Measurements from ENCODE around the gene GLYATL1B.
"Not testable (repeated sequence)": the region's sequence is repeated elsewhere in the genome, so short reads cannot be mapped to it uniquely, and the experiment has no call there.

Gene GLYATL1B

GRCh38 chr11:59058120-59059033, 27.7 kb upstream of the GLYATL1B start:
- peak; percentile 81 for TF ChIP-seq CTCF (conservative IDR thresholded peaks at IDR 0.05; ENCODE audit: low read depth, low read length)
- H3K27ac ChIP-seq; H3K4me1 ChIP-seq (ENCODE audit: low read depth, poor library complexity, severe bottlenecking); H4K20me1 ChIP-seq (ENCODE audit: insufficient read depth); H3K27me3 ChIP-seq (ENCODE audit: insufficient read depth, low read depth); H3K4me3 ChIP-seq (IDR thresholded peaks at IDR 0.05; ENCODE audit: insufficient read depth, low read depth, low read length); H3K9ac ChIP-seq; H3K36me3 ChIP-seq (ENCODE audit: insufficient read depth); H3K79me2 ChIP-seq (ENCODE audit: insufficient read depth, low read depth): not testable (repeated sequence)
- H2AFZ ChIP-seq (ENCODE audit: low read depth): peak overlapping the region; percentile 86
- peak overlapping the region; percentile 69 for H3K4me2 ChIP-seq

GRCh38 chr11:59060096-59060495, 26.0 kb upstream of the GLYATL1B start:
- not testable (repeated sequence) for H4K20me1 ChIP-seq (ENCODE audit: insufficient read depth); H3K4me3 ChIP-seq (IDR thresholded peaks at IDR 0.05; ENCODE audit: insufficient read depth, low read depth, low read length); H3K79me2 ChIP-seq (ENCODE audit: insufficient read depth, low read depth); H3K36me3 ChIP-seq (ENCODE audit: insufficient read depth); H2AFZ ChIP-seq (ENCODE audit: low read depth); H3K9ac ChIP-seq; H3K27ac ChIP-seq; H3K27me3 ChIP-seq (ENCODE audit: insufficient read depth, low read depth); H3K4me1 ChIP-seq (ENCODE audit: low read depth, poor library complexity, severe bottlenecking); H3K4me2 ChIP-seq

GRCh38 chr11:59062602-59063529, 23.2 kb upstream of the GLYATL1B start:
- Histone ChIP-seq H3K27ac (no peak overlapping the region), H3K27me3 (ENCODE audit: insufficient read depth, low read depth) (no peaks in the 10 kb centered on the region), H3K4me1 (ENCODE audit: low read depth, poor library complexity, severe bottlenecking) (peaks cover 6% of the 10 kb centered on the region), H3K9ac (no peak overlapping the region), H3K79me2 (ENCODE audit: insufficient read depth, low read depth) (no peaks in the 10 kb centered on the region), H4K20me1 (ENCODE audit: insufficient read depth) (no peaks in the 10 kb centered on the region), H3K4me2 (no peak overlapping the region), H2AFZ (ENCODE audit: low read depth) (no peak overlapping the region), H3K36me3 (ENCODE audit: insufficient read depth) (no peaks in the 10 kb centered on the region), H3K4me3 (IDR thresholded peaks at IDR 0.05; ENCODE audit: insufficient read depth, low read depth, low read length) (no peak overlapping the region)
- TF ChIP-seq CTCF (conservative IDR thresholded peaks at IDR 0.05; ENCODE audit: low read depth, low read length): no peak

- not testable (repeated sequence) for H3K79me2 ChIP-seq (ENCODE audit: insufficient read depth, low read depth); H3K4me2 ChIP-seq; H3K27me3 ChIP-seq (ENCODE audit: insufficient read depth, low read depth); H3K27ac ChIP-seq; H3K4me1 ChIP-seq (ENCODE audit: low read depth, poor library complexity, severe bottlenecking); H4K20me1 ChIP-seq (ENCODE audit: insufficient read depth); H2AFZ ChIP-seq (ENCODE audit: low read depth); H3K36me3 ChIP-seq (ENCODE audit: insufficient read depth); H3K4me3 ChIP-seq (IDR thresholded peaks at IDR 0.05; ENCODE audit: insufficient read depth, low read depth, low read length); H3K9ac ChIP-seq
Observed at GRCh38 chr11:59063996-59064727, 21.9 kb upstream of the GLYATL1B start.

- H2AFZ ChIP-seq (ENCODE audit: low read depth): no peak overlapping the region
- no peak overlapping the region for H3K4me2 ChIP-seq
- no peaks in the 10 kb centered on the region for H3K79me2 ChIP-seq (ENCODE audit: insufficient read depth, low read depth)
- no peak for TF ChIP-seq CTCF (conservative IDR thresholded peaks at IDR 0.05; ENCODE audit: low read depth, low read length)
- no peak overlapping the region for H3K27ac ChIP-seq
- H3K9ac ChIP-seq: no peak overlapping the region
- H3K27me3 ChIP-seq (ENCODE audit: insufficient read depth, low read depth): no peaks in the 10 kb centered on the region
- no peak overlapping the region for H3K4me3 ChIP-seq (IDR thresholded peaks at IDR 0.05; ENCODE audit: insufficient read depth, low read depth, low read length)
- H4K20me1 ChIP-seq (ENCODE audit: insufficient read depth): no peaks in the 10 kb centered on the region
- no peaks in the 10 kb centered on the region for H3K36me3 ChIP-seq (ENCODE audit: insufficient read depth)
- H3K4me1 ChIP-seq (ENCODE audit: low read depth, poor library complexity, severe bottlenecking): no peaks in the 10 kb centered on the region
Observed at GRCh38 chr11:59069087-59069486, 17.0 kb upstream of the GLYATL1B start.

All from KMS-11 (cell line).